SK-N-SH treated with all-trans-retinoic acid at 6 μM for 48 hours (cell line): ENCODE data around the gene ST6GALNAC5.

Source experiments
- BACH2 ChIP-seq: fragments of 250-450 bp; sonication (Bioruptor Pico); IDR thresholded peaks from 2 replicates; pipeline ENCODE4 v1.9.0; 2021; ENCODE audit warnings: mild to moderate bottlenecking, borderline replicate concordance
- CSDC2 ChIP-seq: fragments of 250-450 bp; sonication (Bioruptor Pico); IDR thresholded peaks from 2 replicates; pipeline ENCODE4 v1.5.0; 2020; ENCODE audit warnings: mild to moderate bottlenecking, moderate library complexity
- ISL1 ChIP-seq: fragments of 250-450 bp; sonication (Bioruptor Pico); IDR thresholded peaks from 2 replicates; pipeline ENCODE4 v2.1.2; 2022; ENCODE audit warnings: mild to moderate bottlenecking, moderate library complexity
- PPARA ChIP-seq: fragments of 250-450 bp; sonication (Bioruptor Pico); IDR thresholded peaks from 2 replicates; pipeline ENCODE4 v1.5.0; 2020; ENCODE audit warnings: mild to moderate bottlenecking, borderline replicate concordance
- TOX ChIP-seq: fragments of 250-450 bp; sonication (Bioruptor Pico); IDR thresholded peaks from 2 replicates; pipeline ENCODE4 v1.8.0; 2021; ENCODE audit warnings: mild to moderate bottlenecking, moderate library complexity, borderline replicate concordance
- TSHZ2 ChIP-seq: fragments of 250-450 bp; sonication (Bioruptor Pico); IDR thresholded peaks from 2 replicates; pipeline ENCODE4 v1.5.0; 2020; ENCODE audit warnings: mild to moderate bottlenecking, moderate library complexity
- ZC3H10 ChIP-seq: fragments of 250-450 bp; sonication (Bioruptor Pico); IDR thresholded peaks from 2 replicates; pipeline ENCODE4 v1.5.1; 2021; ENCODE audit warnings: mild to moderate bottlenecking, moderate library complexity
- ZFP30 ChIP-seq: fragments of 450-650 bp; formaldehyde crosslinking; IDR thresholded peaks from 2 replicates; pipeline ENCODE4 v1.5.0; 2022; ENCODE audit warnings: mild to moderate bottlenecking, moderate library complexity
- ZNF70 ChIP-seq: fragments of 450-650 bp; formaldehyde crosslinking; IDR thresholded peaks from 2 replicates; pipeline ENCODE4 v1.5.0; 2020; ENCODE audit warnings: mild to moderate bottlenecking, moderate library complexity

- TF ChIP-seq ZNF70 (CRISPR knock-in tag) (no peak), ZC3H10 (CRISPR knock-in tag) (no peak), ISL1 (CRISPR knock-in tag) (no peak), BACH2 (CRISPR knock-in tag) (no peak), PPARA (CRISPR knock-in tag) (no peak), TOX (CRISPR knock-in tag) (no peak), TSHZ2 (CRISPR knock-in tag) (no peak), CSDC2 (CRISPR knock-in tag) (no peak), ZFP30 (CRISPR knock-in tag) (no peak)
These were observed at the start of gene ST6GALNAC5 for GRCh38 chr1:76867342-76868130.
